ENCODE measurements around the gene ADAM10.

DNA sequence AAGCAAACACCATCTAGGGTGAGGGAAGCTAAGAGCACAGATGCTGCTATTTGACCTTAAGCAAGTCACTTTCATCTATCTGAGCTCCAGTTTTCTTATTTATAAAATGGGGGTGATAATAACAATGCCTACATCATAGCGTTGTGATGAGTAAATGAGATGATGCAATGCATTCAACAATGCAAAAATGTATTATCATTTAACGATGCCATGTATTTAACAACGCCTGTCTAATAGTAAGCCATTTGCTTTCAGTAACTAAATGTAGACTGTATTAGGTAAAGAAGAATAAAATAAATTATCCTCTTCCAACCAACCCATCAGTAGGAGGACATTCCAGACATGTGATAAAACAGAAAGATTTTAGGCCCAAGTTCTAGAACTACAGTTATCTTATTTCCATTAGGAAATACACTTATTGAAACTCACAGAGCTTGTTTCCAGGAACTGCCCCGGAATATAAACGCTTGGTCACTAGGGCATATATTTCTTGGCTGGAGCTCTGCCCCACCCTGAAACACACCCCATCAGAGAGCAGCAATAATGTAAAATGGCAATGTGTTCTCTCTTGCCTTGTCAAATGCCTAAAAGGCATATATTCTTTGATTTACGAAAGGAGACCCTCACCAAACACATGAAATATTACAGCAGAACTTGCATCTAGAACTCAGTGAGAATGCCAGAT is 189.5 kb downstream of the ADAM10 start:
- TF ChIP-seq CTCF (optimal IDR thresholded peaks at IDR 0.05 in 1 of 3, IDR thresholded peaks at IDR 0.05 in 1 of 3, conservative IDR thresholded peaks at IDR 0.05 in 1 of 3; ENCODE audit: extremely low read depth in 1 of 3, insufficient read depth in 2 of 3, low read length in 3 of 3) = no peak
- no peak for TF ChIP-seq EZH2 (IDR thresholded peaks at IDR 0.05; ENCODE audit: low read length)
